OCI-LY1 (cell line): ENCODE data around the gene AKT1S1.
A peak's percentile ranks its signal among the peaks of the same experiment; 100 is the strongest.

Experiments used
- H2AFZ ChIP-seq: fragments of 200-600 bp; sonication (generic), shearing (Covaris generic); 2 replicates; pipeline ENCODE4 v1.6.0; 2014; ENCODE audit warnings: antibody characterized with exemption, mild to moderate bottlenecking, low read length
- H3F3A ChIP-seq: fragments of 200-600 bp; sonication (generic), shearing (Covaris generic); 2 replicates; pipeline ENCODE4 v1.6.0; 2014; ENCODE audit warnings: mild to moderate bottlenecking, antibody characterized with exemption, low read length, moderate library complexity; ENCODE audit not compliant: insufficient read depth
- H3K27ac ChIP-seq: fragments of 200-600 bp; sonication (generic); 2 replicates; pipeline ENCODE4 v1.5.1; 2014; ENCODE audit warnings: low read length, mixed run types, mild to moderate bottlenecking, low read depth; ENCODE audit not compliant: poor library complexity, severe bottlenecking
- H3K27me3 ChIP-seq: fragments of 200-600 bp; sonication (generic); 2 replicates; pipeline ENCODE4 v1.6.0; 2014; ENCODE audit warnings: antibody characterized with exemption, mild to moderate bottlenecking, low read length, moderate library complexity; ENCODE audit not compliant: insufficient read depth
- H3K36me3 ChIP-seq: fragments of 200-600 bp; sonication (generic); 2 replicates; pipeline ENCODE4 v1.6.1; 2014; ENCODE audit warnings: mild to moderate bottlenecking, antibody characterized with exemption, low read length, moderate library complexity, mixed read lengths; ENCODE audit not compliant: insufficient read depth
- H3K4me1 ChIP-seq: fragments of 200-600 bp; sonication (generic); 2 replicates; pipeline ENCODE4 v1.5.1; 2014; ENCODE audit warnings: mild to moderate bottlenecking, low read length, moderate library complexity; ENCODE audit not compliant: insufficient read depth, severe bottlenecking
- H3K4me2 ChIP-seq: fragments of 200-600 bp; sonication (generic), shearing (Covaris generic); 2 replicates; pipeline ENCODE4 v1.6.1; 2014; ENCODE audit warnings: low read length
- H3K4me3 ChIP-seq: fragments of 200-600 bp; sonication (generic); 2 replicates; pipeline ENCODE4 v1.5.1; 2014; ENCODE audit warnings: low read length, low read depth, mild to moderate bottlenecking, mixed read lengths; ENCODE audit not compliant: poor library complexity, severe bottlenecking
- H3K79me2 ChIP-seq: fragments of 200-600 bp; shearing (Covaris generic); 2 replicates; pipeline ENCODE4 v1.6.1; 2016; ENCODE audit warnings: mixed run types, low read length, mixed read lengths; ENCODE audit not compliant: insufficient read depth
- H3K9ac ChIP-seq: fragments of 200-600 bp; sonication (generic), shearing (Covaris generic); 2 replicates; pipeline ENCODE4 v1.6.1; 2014; ENCODE audit warnings: mild to moderate bottlenecking, low read length, mixed read lengths
- H3K9me2 ChIP-seq: fragments of 200-600 bp; sonication (generic), shearing (Covaris generic); 2 replicates; pipeline ENCODE4 v1.6.1; 2014; ENCODE audit warnings: low read depth, mild to moderate bottlenecking, low read length, mixed read lengths
- H3K9me3 ChIP-seq: fragments of 200-600 bp; shearing (Covaris generic); 2 replicates; pipeline ENCODE4 v1.6.1; 2014; ENCODE audit warnings: low read length, mixed read lengths
- H4K20me1 ChIP-seq: fragments of 200-600 bp; sonication (generic), shearing (Covaris generic); 2 replicates; pipeline ENCODE4 v1.6.0; 2016; ENCODE audit warnings: mild to moderate bottlenecking, low read length; ENCODE audit not compliant: insufficient read depth
- EZH2 ChIP-seq: fragments of 200-600 bp; sonication (generic), shearing (Covaris generic); IDR thresholded peaks from 2 replicates; pipeline ENCODE4 v1.8.0; 2017; ENCODE audit warnings: borderline replicate concordance, mixed run types, mild to moderate bottlenecking, antibody characterized with exemption, low read length, moderate library complexity, mixed read lengths
- TF ChIP-seq, protein P1 (sequence below): fragments of 200-600 bp; sonication (generic), shearing (Covaris generic); IDR thresholded peaks from 2 replicates; pipeline ENCODE4 v1.5.1; 2017; ENCODE audit warnings: mild to moderate bottlenecking, antibody characterized with exemption, low read length, moderate library complexity, mixed read lengths

The AKT1S1 gene

GRCh38 chr19:49924004-49924880, 47.1 kb upstream of the AKT1S1 start:
- peak overlapping the region; percentile 51 for H3K4me3 ChIP-seq
- peak overlapping the region; percentile 59 for H3K9ac ChIP-seq
- H3K36me3 ChIP-seq, result peaks cover 56% of the 10 kb centered on the region
- no peaks in the 10 kb centered on the region for H3K9me3 ChIP-seq
- no peaks in the 10 kb centered on the region for H3K9me2 ChIP-seq
- peaks cover 44% of the 10 kb centered on the region for H3K79me2 ChIP-seq
- H3F3A ChIP-seq, result 0 out of 2 replicates have a peak, but pooled peaks cover 3% of the 10 kb centered on the region
- peak overlapping the region; percentile 61 for H3K4me2 ChIP-seq
- no peaks in the 10 kb centered on the region for H4K20me1 ChIP-seq
- H3K27me3 ChIP-seq, result no peaks in the 10 kb centered on the region
- H2AFZ ChIP-seq, result no peak overlapping the region
- peaks cover 94% of the 10 kb centered on the region for H3K4me1 ChIP-seq
- peak overlapping the region; percentile 99 for H3K27ac ChIP-seq
- TF ChIP-seq, protein P1, sequence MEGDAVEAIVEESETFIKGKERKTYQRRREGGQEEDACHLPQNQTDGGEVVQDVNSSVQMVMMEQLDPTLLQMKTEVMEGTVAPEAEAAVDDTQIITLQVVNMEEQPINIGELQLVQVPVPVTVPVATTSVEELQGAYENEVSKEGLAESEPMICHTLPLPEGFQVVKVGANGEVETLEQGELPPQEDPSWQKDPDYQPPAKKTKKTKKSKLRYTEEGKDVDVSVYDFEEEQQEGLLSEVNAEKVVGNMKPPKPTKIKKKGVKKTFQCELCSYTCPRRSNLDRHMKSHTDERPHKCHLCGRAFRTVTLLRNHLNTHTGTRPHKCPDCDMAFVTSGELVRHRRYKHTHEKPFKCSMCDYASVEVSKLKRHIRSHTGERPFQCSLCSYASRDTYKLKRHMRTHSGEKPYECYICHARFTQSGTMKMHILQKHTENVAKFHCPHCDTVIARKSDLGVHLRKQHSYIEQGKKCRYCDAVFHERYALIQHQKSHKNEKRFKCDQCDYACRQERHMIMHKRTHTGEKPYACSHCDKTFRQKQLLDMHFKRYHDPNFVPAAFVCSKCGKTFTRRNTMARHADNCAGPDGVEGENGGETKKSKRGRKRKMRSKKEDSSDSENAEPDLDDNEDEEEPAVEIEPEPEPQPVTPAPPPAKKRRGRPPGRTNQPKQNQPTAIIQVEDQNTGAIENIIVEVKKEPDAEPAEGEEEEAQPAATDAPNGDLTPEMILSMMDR, result no peak
- no peak for TF ChIP-seq EZH2

DNA sequence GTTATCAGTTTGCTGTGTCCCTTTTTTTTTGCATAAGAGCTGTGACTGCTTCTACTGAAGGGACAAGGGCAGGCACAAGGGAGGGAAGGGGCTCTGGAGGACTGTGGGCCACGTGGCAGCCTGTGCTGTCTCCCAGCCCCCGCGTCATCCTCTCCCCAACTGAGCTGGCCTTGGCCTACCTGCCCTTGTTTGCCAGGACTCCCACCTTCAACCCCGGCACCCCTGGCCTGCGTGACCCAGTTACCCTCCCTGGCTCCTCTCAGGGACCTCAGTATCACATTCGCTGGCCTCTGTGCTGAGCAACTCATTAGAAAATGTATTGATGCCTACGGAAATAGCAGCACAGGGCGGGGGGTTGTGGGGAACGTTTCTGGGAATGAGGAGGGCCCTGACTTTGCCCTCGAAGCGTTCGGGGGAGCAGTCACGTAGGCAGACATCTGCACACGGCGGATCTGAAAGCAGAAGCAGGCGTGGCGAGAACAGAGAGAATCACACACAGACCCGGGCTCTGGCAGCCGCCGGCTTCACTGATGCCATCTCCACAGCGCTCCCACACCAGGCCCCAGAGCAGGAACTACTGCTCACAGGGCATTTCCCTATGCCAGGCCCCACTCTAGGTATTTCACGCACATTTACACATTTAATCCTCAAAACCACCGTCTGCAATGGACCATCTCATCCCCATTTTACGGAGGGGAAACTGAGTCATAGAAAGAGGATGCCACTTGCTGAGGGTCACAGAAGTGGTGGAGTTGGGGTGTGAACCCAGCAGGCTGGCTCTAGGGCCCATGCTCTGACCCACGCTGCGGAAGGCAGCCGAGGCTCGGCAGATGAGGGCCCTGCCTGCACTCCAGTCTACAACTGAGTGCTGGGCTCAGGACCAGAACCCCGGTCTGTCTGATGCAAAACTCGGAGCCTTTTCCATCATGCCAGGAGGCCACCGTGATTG, 46.2 kb upstream of the AKT1S1 start:
- Histone ChIP-seq H3K9me3 (no peaks in the 10 kb centered on the region), H3K36me3 (peaks cover 60% of the 10 kb centered on the region), H3K4me1 (peaks cover 96% of the 10 kb centered on the region), H3K27me3 (no peaks in the 10 kb centered on the region), H3K4me2 (peak overlapping the region; percentile 61), H2AFZ (no peak overlapping the region), H3F3A (0 out of 2 replicates have a peak, but pooled peaks cover 3% of the 10 kb centered on the region), H3K27ac (peak overlapping the region; percentile 99), H3K4me3 (peak overlapping the region; percentile 51), H3K9me2 (no peaks in the 10 kb centered on the region), H3K79me2 (peaks cover 43% of the 10 kb centered on the region), H3K9ac (peak overlapping the region; percentile 59), H4K20me1 (no peaks in the 10 kb centered on the region)
- TF ChIP-seq, protein P1, result no peak
- no peak for TF ChIP-seq EZH2
